Right renal pelvis (tissue), 4 donors: Measurements from ENCODE around the gene SLC39A2. TPM values are rescaled to one million over a fixed set of nuclear protein-coding genes. Genes with fewer than 3 reads are reported as not detected.
"Not testable (repeated sequence)": the region's sequence is repeated elsewhere in the genome, so short reads cannot be mapped to it uniquely, and the experiment has no call there.

Source experiments
- DNase-seq, 4 donors: peaks; one replicate each; pipeline ENCODE4 v3.0.0-alpha.2; 2013; ENCODE audit warnings: low read depth in 4 of 4, low spot score in 3 of 4, missing footprints in 1 of 4
- polyA plus RNA-seq, 4 donors: library from polyadenylated mRNA; unstranded; fragments of 120-200 nt; gene quantifications; one replicate each; pipeline ENCODE4 v1.2.1, GENCODE V29; 2013; ENCODE audit not compliant: insufficient read length in 4 of 4

SLC39A2 gene
- polyA plus RNA-seq = 1 to 10 TPM; 1.2 to 2.4 (median 1.7) TPM

DNA sequence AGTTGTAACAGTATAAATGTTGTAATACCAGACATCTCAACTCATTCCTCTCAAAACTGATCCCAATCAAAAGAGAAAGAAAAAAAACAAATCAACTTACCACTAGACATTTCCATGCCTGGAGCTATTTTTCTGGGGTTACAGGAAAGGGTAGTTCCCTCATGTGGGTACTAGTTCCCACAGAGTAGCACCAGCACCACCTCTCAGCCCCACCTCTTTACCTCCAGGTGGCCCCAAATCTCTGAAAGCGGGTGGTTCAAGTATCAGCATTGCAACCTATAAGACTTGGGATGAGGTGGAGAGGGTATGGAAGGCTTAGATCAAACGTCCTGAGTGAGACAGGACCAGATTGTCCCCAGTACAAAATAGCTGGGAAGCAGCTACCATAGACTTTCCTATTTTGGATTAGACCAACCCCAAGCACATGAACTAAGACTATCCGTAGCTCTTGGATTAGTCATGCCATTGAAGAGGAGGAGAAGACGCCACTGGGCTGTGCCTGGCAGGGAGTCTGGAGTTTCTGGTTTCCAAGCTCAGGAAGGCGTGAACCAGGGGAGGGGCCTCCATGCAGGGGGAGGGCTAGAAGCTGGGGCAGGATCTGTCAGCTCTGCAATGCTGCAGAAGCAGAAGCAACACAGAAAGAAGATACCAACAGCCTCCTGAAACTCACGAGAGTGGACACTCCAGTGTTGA lies at the start of gene SLC39A2:
Gene SLC39A2, plus strand, starts transcription at position 620 of the 693 bp plus-strand sequence. CDS start 154 bp downstream, outside the sequence.
- DNase-seq = no peak

GRCh38 chr14:20954736-20955537 lies 44.2 kb upstream of the SLC39A2 start, which contains the start of gene RNASE2:
RNASE2 (plus strand) TSS chr14:20955487; CDS start chr14:20955772, 285 bp downstream.
- DNase-seq = not testable (repeated sequence)

- not testable (repeated sequence) for DNase-seq
Observed at GRCh38 chr14:20955538-20955873, 43.6 kb upstream of the SLC39A2 start.

DNA sequence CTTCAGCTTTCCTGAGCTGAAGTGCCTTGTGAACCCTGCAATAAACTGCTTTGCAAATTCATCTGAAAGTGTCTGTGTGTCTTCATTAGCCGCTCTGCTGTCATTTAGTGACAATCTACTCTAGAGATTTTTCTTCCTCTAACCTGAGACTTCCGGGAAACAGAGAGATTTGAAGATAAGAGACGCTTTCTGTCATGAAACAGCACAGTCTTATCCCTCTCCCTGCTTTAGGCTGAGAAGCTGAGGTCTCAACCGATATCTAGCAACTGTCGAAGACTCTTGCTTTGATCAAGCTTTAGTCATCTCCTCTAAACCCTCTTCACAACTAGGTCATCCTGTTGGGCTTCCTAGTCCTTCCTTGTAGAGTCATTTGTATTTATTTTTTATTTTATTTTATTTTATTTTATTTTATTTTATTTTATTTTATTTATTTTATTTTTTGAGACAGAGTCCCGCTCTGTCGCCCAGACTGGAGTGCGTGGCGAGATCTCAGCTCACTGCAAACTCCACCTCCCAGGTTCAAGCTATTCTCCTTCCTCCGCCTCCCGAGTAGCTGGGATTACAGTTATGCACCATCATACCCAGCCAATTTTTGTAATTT lies 42.6 kb upstream of the SLC39A2 start:
- no peak for DNase-seq

DNA sequence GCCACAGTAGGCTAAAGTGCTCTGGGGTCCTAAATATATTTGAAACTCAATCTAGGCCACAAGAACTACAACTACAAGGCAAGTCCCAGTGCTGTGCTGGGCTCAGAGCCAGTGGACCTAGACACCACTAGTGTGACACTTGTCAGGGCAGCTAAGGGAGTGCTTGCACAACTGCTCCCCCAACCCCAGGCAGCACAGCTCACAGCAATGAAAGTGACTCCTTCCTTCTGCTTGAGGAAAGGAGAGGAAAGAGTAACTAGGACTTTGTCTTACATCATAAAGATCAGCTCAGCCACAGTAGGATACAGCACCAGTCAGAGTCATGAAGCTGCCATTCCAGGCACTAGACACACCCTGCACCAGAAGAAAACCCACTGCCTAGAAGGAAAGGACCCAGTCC lies 40.1 kb upstream of the SLC39A2 start:
- DNase-seq = not testable (repeated sequence)

GRCh38 chr14:20969336-20969735 lies 29.8 kb upstream of the SLC39A2 start:
- DNase-seq = no peak

DNA sequence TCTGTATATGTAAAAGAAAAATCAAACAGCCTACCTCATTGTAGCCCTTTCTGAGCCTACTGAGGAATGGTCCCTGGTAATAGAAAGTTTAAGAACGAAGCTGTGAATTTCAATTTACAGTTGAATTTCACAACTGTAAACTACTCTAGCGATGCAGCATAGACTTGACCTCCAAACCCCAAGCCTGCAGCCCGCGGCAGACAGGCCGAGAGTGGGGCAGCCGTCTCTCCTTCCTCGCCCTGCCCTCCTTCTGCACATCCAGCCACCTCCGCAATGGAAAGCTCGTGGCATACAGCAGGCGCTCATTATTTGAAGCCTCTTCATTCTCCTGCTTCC lies 28.5 kb upstream of the SLC39A2 start:
- DNase-seq = no peak

DNA sequence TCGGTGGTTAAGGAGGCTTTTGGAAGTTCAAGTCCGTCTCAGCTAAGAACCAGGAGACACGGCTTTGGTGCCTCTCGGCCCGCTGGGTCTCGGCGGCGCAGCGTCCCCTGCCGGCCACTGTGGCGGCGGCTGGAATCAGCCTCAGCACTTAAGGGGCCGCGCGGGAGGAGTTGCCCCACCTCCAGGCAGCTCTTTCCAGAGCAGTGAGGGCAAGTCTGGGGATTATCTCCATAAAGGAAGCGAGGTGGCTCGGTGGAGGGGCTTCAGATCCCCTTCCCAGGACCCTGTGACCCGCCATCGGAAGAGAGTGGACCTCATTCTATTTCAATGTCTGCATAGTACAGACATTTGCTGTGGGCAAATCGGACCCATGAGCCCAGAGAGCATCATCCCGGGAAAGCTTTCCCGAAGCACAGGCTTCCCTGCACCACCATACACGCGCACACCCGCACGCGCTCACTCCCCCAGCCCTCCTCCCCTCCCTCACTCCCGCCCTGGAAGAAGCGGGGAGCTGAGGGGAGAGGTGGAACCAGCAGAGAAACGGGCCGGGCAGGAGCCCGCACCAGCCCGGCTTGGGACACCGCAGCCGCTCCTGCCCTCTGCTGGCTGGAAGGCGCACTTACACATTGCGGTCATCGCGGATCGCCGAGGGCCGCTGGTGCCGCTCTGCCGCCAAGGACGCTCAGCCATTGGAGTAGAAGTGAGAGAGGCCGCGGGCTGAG lies 27.9 kb upstream of the SLC39A2 start:
- DNase-seq = peak; percentile 67 to 83 (median 72)

- no peak for DNase-seq
Observed at GRCh38 chr14:20971705-20972021, 27.4 kb upstream of the SLC39A2 start.

DNA sequence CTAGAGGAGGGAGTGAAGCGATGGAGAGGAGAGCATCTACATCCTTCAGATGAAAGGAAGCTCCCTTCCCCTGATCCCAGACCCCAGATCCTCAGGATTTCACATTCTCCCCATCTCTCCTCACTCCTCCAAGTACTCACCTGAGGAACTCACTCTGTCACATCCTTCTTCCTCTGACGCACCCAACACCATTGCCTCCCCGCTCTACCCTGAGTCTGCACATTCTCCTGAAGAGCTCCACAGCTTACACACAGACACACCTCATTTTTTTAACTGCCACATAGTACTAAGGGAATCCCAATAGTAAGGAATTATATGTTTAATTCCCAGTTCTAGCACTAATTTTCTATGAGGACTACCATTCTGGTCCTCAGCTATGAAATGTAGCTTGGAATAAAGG lies 25.6 kb upstream of the SLC39A2 start:
- DNase-seq = no peak

GRCh38 chr14:20976291-20976690 lies 22.8 kb upstream of the SLC39A2 start:
- DNase-seq = no peak

- DNase-seq = no peak
Observed at GRCh38 chr14:20978687-20979086, 20.4 kb upstream of the SLC39A2 start.

DNA sequence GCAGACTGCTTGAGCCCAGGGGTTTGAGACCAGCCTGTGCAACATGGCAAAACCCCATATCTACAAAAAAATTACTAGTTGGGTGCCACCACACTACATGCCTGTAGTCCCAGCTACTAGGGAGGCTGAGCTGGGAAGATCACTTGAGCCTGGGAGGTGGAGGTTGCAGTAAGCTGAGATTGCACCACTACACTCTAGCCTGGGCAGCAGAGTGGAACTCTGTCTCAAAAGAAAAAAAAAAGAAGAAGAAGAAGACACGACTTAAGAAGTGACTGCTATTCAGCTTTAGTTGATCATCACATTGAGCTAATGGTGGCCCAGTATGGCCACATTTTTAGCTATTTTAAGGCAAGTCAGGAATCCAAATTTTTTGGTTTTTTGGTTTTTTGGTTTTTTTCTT lies 18.2 kb upstream of the SLC39A2 start:
- DNase-seq = no peak

DNA sequence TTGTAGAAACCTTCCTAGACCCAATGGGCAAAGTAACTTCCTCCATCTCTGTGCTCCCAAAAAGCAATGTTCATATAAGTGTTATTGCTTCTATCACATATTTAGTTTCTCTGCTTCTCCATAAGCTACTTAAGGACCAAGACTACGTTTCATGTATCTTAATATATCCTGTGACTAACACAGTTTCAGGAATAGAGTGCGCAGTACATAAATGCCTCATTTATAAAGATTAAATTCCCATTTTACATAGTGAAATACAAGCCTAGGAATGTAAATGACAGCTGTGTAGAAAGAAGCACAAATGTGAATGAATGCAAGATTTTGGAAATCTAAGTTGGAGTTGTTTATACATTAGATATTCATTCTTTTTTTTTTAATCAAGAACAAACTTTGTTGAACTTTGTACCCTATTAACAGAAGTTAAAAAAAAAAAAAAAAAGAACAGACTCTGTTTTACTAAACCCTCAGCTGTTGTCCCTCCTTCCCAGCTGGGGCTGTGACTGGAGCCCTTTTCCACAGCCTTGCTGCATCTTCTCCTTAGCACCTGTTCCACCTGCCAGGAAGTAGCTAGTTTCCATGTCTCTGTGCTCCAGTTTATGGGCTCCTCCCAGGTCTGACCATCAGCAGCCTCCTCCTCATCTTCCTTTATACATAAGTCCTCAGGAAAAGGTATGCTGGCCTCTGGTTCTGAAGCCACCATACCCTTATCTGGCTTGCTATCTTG lies 16.3 kb upstream of the SLC39A2 start:
- no peak for DNase-seq

DNA sequence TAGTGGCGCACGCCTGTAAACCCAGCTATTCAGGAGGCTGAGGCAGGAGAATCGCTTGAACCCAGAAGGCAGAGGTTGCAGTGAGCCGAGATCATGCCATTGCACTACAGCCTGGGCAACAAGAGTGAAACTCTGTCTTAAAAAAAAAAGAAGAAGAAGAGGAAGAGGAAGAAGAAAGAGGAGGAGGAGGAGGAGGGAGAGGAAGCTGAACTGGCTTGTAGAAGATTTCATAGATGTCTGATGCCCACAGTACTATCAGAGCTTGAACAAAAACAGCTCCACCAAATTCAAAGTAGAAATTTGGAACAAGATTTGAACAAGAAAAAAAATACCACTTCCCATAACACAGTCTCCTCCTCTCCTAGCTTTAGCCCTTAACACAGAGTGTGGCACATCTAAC lies 13.4 kb upstream of the SLC39A2 start:
- DNase-seq = not testable (repeated sequence)

DNA sequence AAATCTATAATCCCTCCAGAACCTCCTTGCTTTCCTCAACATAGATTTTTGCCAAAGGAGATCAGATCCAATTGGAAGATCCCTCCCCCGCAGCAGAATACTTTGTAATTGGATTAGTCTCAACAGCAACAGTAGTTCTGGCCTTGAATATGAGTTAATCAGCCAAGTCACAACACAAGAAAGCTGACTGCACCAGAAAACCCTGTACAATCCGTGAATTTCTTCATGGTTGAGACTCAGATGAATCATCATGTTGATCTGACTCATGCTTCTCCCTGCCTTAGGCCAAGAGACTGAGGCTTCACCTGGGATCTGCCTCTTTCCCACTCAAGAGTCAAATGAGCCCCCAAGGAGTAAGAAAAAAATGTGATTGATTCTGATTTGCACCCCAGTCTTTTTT lies 12.3 kb upstream of the SLC39A2 start:
- DNase-seq = no peak

- no peak for DNase-seq
Observed at GRCh38 chr14:20988717-20989470, 10.2 kb upstream of the SLC39A2 start.

DNA sequence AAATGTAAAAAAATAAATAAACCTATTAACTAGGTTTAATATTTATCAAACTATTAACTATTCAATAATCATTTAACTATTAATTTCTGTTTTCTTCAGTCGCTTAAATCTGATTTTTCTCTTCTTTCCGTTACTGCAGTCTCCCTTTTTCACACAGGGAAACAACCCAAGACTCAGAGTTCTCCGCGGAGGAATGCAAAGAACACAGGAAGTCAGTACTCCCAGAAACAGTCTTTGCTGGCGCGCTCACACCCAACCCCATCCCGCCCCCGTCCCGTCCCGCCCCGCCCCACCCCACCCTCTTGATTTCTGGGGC lies 9.7 kb upstream of the SLC39A2 start:
- no peak for DNase-seq

DNA sequence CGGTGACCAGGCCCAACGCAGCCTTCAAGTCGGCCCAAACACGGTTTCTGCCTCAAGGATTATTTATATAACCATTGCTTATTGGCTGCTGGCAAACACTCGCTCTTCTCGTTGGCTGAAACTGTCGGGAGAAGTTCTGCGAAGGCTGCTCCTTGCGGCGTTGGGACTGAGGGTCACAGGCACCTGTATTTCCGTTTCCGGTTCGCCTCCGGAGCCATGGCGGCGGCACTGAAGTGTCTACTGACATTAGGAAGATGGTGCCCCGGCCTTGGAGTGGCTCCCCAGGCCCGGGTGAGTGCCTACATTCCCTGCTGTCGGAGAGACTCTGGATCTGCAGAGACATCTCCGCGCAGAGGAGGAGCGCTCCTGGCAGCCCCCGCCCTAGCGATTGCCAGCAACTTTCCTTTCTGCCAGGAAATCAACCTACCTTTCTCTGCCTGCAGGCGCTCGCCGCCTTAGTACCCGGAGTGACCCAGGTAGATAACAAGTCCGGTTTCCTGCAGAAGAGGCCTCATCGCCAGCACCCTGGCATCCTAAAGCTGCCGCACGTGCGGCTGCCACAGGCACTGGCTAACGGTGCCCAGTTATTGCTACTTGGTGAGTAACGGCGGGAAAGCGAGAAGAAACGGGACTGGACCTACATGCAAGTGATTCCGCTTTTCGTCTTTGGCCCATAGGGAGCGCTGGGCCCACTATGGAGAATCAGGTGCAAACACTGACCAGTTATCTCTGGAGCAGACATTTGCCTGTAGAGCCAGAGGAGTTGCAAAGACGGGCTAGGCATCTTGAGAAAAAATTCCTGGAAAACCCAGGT lies 9.1 kb upstream of the SLC39A2 start, which contains the start of gene METTL17:
Gene METTL17, plus strand, starts transcription at position 194 of the 814 bp plus-strand sequence. Its CDS starts 23 bp downstream, at position 217.
- peak; percentile 80 to 94 (median 90) for DNase-seq
